HEK293T (cell line): ENCODE results near the gene APOA5.

ENCODE experiments used
- CTBP1 ChIP-seq: fragments of 450-650 bp; IDR thresholded peaks from 2 replicates; pipeline ENCODE4 v1.6.1; 2016; ENCODE audit warnings: borderline replicate concordance
- ELF4 ChIP-seq: fragments of 450-650 bp; IDR thresholded peaks from 2 replicates; pipeline ENCODE4 v1.6.1; 2017; ENCODE audit warnings: antibody characterized with exemption
- FOXA1 ChIP-seq: fragments of 450-650 bp; IDR thresholded peaks from 2 replicates; pipeline ENCODE4 v1.6.1; 2016; ENCODE audit warnings: mild to moderate bottlenecking
- FOXK2 ChIP-seq: fragments of 450-650 bp; IDR thresholded peaks from 2 replicates; pipeline ENCODE4 v1.6.1; 2016; ENCODE audit warnings: mild to moderate bottlenecking
- FOXM1 ChIP-seq: fragments of 450-650 bp; IDR thresholded peaks from 2 replicates; pipeline ENCODE4 v1.6.1; 2017; ENCODE audit warnings: mild to moderate bottlenecking, borderline replicate concordance
- LEF1 ChIP-seq: fragments of 450-650 bp; IDR thresholded peaks from 2 replicates; pipeline ENCODE4 v1.6.1; 2017; ENCODE audit warnings: mild to moderate bottlenecking, borderline replicate concordance
- NFRKB ChIP-seq: fragments of 450-650 bp; IDR thresholded peaks from 2 replicates; pipeline ENCODE4 v1.6.1; 2016; ENCODE audit warnings: mild to moderate bottlenecking, moderate library complexity
- SP1 ChIP-seq: fragments of 450-650 bp; IDR thresholded peaks from 2 replicates; pipeline ENCODE4 v1.6.1; 2017
- SUZ12 ChIP-seq: fragments of 450-650 bp; IDR thresholded peaks from 2 replicates; pipeline ENCODE4 v1.6.1; 2016; ENCODE audit warnings: mild to moderate bottlenecking
- TARDBP ChIP-seq: fragments of 450-650 bp; IDR thresholded peaks from 2 replicates; pipeline ENCODE4 v1.6.1; 2016

DNA sequence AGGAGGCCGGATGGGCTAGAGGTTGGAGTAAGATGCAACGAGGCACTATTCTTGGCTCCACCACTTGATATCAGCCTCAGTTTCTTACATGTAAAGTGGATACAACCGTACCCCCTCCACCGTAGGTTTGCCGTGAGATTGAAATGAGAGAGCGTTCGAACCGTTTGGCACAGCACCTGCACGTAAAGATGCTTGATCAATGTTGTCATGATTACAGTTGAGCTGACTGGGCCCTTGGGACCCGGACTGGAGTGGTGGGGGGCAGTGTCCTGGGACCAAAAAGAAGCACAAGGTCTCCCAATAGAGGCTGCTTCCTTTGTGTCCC is 41.8 kb upstream of the APOA5 start:
- TF ChIP-seq TARDBP: no peak
- TF ChIP-seq SUZ12: no peak
- no peak for TF ChIP-seq SP1
- no peak for TF ChIP-seq NFRKB
- no peak for TF ChIP-seq CTBP1
- TF ChIP-seq FOXM1: no peak
- no peak for TF ChIP-seq ELF4
- TF ChIP-seq FOXK2: no peak
- TF ChIP-seq LEF1: no peak
- TF ChIP-seq FOXA1: no peak
